H1 (cell line): ENCODE results near the gene CLEC16A. TPM values are rescaled to one million over a fixed set of nuclear protein-coding genes. Genes with fewer than 3 reads are reported as not detected.

Experiments used
- CTCF ChIA-PET: fragments of 300-600 bp; sonication (Branson Sonifier 250); formaldehyde crosslinking; loops from one replicate; lab custom pipeline; 2021; ENCODE audit not compliant: partially characterized antibody; lab: Charles Lee
- POLR2A ChIA-PET: fragments of 300-600 bp; sonication (Branson Sonifier 250); formaldehyde crosslinking; loops from one replicate; lab custom pipeline; 2021; ENCODE audit warnings: inconsistent platforms; ENCODE audit not compliant: partially characterized antibody; lab: Charles Lee
- DNase-seq, 2 experiments: peaks; one replicate each; pipeline versions ENCODE4 v3.0.0 to v3.0.0-alpha.2; 2010 to 2022; ENCODE audit warnings: low spot score in 2 of 2, low read depth in 1 of 2, mixed read lengths in 1 of 2
- FAIRE-seq: peaks from 2 replicates; lab custom pipeline; 2011; peaks lifted over from hg19 to GRCh38; lab: Jason Lieb, UNC
- H2AFZ ChIP-seq: 2 replicates; pipeline ENCODE4 v1.8.1; 2012; ENCODE audit warnings: low read length, inconsistent platforms
- H2AK5ac ChIP-seq: 2 replicates; pipeline ENCODE4 v1.6.1; 2013; ENCODE audit warnings: low read depth, low read length
- H2BK120ac ChIP-seq: replicated peaks from 2 replicates; pipeline ENCODE3; 2013; ENCODE audit warnings: low read depth, low read length, inconsistent platforms
- H2BK12ac ChIP-seq: 2 replicates; pipeline ENCODE4 v1.6.1; 2013; ENCODE audit warnings: low read depth, low read length
- H2BK15ac ChIP-seq: 2 replicates; pipeline ENCODE4 v1.6.1; 2013; ENCODE audit warnings: low read length
- H2BK20ac ChIP-seq: 2 replicates; pipeline ENCODE4 v1.6.1; 2013; ENCODE audit warnings: low read length
- H2BK5ac ChIP-seq: 2 replicates; pipeline ENCODE4 v1.6.1; 2013; ENCODE audit warnings: low read depth, low read length
- H3K14ac ChIP-seq: 2 replicates; pipeline ENCODE4 v1.6.1; 2013; ENCODE audit warnings: inconsistent platforms; ENCODE audit not compliant: insufficient read length
- H3K18ac ChIP-seq: 2 replicates; pipeline ENCODE4 v1.6.1; 2013; ENCODE audit warnings: low read length; ENCODE audit errors: extremely low read depth
- H3K23ac ChIP-seq: 2 replicates; pipeline ENCODE4 v1.6.1; 2013; ENCODE audit warnings: inconsistent platforms; ENCODE audit not compliant: insufficient read length
- H3K23me2 ChIP-seq: 2 replicates; pipeline ENCODE4 v1.6.1; 2013; ENCODE audit warnings: low read depth, low read length
- H3K27ac ChIP-seq: 2 replicates; pipeline ENCODE4 v1.6.1; 2011; ENCODE audit warnings: low read depth, low read length, inconsistent platforms
- H3K27me3 ChIP-seq, 4 experiments: replicated peaks in 1 of 4; 1 replicate in 1 of 4; 2 replicates in 3 of 4; pipeline versions ENCODE4 v1.6.1 to v1.8.1; 2011 to 2013; ENCODE audit warnings: low read length in 3 of 4, mild to moderate bottlenecking in 3 of 4, inconsistent platforms in 2 of 4, mixed read lengths in 2 of 4, moderate library complexity in 1 of 4; ENCODE audit not compliant: control insufficient read depth in 3 of 4, insufficient read depth in 3 of 4; ENCODE audit errors: extremely low read depth in 1 of 4
- H3K36me3 ChIP-seq, 4 experiments: 2 replicates each; pipeline versions ENCODE4 v1.6.1 to v1.8.1; 2011 to 2013; ENCODE audit warnings: mild to moderate bottlenecking in 4 of 4, low read length in 3 of 4, moderate library complexity in 2 of 4, control low read depth in 1 of 4, inconsistent platforms in 1 of 4; ENCODE audit not compliant: insufficient read depth in 4 of 4, control insufficient read depth in 2 of 4
- H3K4ac ChIP-seq: replicated peaks from 2 replicates; pipeline ENCODE3; 2013; ENCODE audit warnings: low read length, low read depth, mixed read lengths, inconsistent platforms; ENCODE audit not compliant: insufficient read length
- H3K4me1 ChIP-seq, 4 experiments: replicated peaks in 1 of 4; 1 replicate in 1 of 4; 2 replicates in 3 of 4; pipeline versions ENCODE4 v1.6.1 to v1.8.1; 2011 to 2013; ENCODE audit warnings: low read length in 3 of 4, inconsistent platforms in 2 of 4, mixed read lengths in 1 of 4; ENCODE audit not compliant: insufficient read depth in 4 of 4, control insufficient read depth in 3 of 4
- H3K4me2 ChIP-seq, 2 experiments: 2 replicates each; pipeline versions ENCODE4 v1.6.1 to v1.8.1; 2011 to 2013; ENCODE audit warnings: low read depth in 2 of 2, low read length in 2 of 2, control low read depth in 1 of 2, inconsistent platforms in 1 of 2, mild to moderate bottlenecking in 1 of 2; ENCODE audit not compliant: insufficient read depth in 1 of 2
- H3K4me3 ChIP-seq, 4 experiments: fragments of 200-600, 300-600 bp in 1 of 4; sonication (generic), shearing (Covaris generic), sonication (Bioruptor Twin) in 1 of 4; 2 replicates each; pipeline versions ENCODE4 v1.5.1 to v1.8.1; 2011 to 2016; ENCODE audit warnings: low read length in 4 of 4, low read depth in 3 of 4, control low read depth in 2 of 4, inconsistent platforms in 2 of 4, mild to moderate bottlenecking in 2 of 4, mixed read lengths in 1 of 4, moderate library complexity in 1 of 4; ENCODE audit not compliant: insufficient read depth in 2 of 4; ENCODE audit errors: extremely low read depth in 1 of 4
- H3K56ac ChIP-seq: replicated peaks from 2 replicates; pipeline ENCODE3; 2013; ENCODE audit warnings: low read depth, mild to moderate bottlenecking, mixed read lengths, low read length, inconsistent platforms; ENCODE audit not compliant: insufficient read length
- H3K79me1 ChIP-seq: 2 replicates; pipeline ENCODE4 v1.6.1; 2013; ENCODE audit warnings: low read depth, low read length, control low read depth
- H3K79me2 ChIP-seq, 2 experiments: 2 replicates each; pipeline versions ENCODE4 v1.6.1 to v1.8.1; 2012 to 2013; ENCODE audit warnings: low read length in 2 of 2, mild to moderate bottlenecking in 2 of 2, inconsistent platforms in 1 of 2; ENCODE audit not compliant: insufficient read depth in 2 of 2, control insufficient read depth in 1 of 2
- H3K9ac ChIP-seq, 4 experiments: replicated peaks in 1 of 4; 1 replicate in 1 of 4; 2 replicates in 3 of 4; pipeline versions ENCODE4 v1.6.1 to v1.8.1; 2011 to 2013; ENCODE audit warnings: low read depth in 3 of 4, low read length in 3 of 4, control low read depth in 2 of 4, mild to moderate bottlenecking in 2 of 4, moderate library complexity in 2 of 4, inconsistent platforms in 1 of 4; ENCODE audit errors: extremely low read depth in 1 of 4
- H3K9me3 ChIP-seq, 2 experiments: 2 replicates each; pipeline versions ENCODE4 v1.6.1 to v1.8.1; 2012 to 2013; ENCODE audit warnings: mild to moderate bottlenecking in 2 of 2, moderate library complexity in 2 of 2, control low read depth in 1 of 2, inconsistent platforms in 1 of 2, low read depth in 1 of 2, low read length in 1 of 2, mixed read lengths in 1 of 2; ENCODE audit not compliant: insufficient read depth in 2 of 2
- H4K20me1 ChIP-seq, 2 experiments: replicated peaks in 1 of 2; 2 replicates each; pipeline versions ENCODE3 to v1.8.1; 2011 to 2013; ENCODE audit warnings: inconsistent platforms in 2 of 2, low read length in 2 of 2, mild to moderate bottlenecking in 1 of 2; ENCODE audit not compliant: insufficient read depth in 2 of 2, control insufficient read depth in 1 of 2
- H4K5ac ChIP-seq: 2 replicates; pipeline ENCODE4 v1.6.1; 2013; ENCODE audit warnings: low read length, low read depth, mixed read lengths, inconsistent platforms; ENCODE audit not compliant: insufficient read length
- H4K8ac ChIP-seq: 2 replicates; pipeline ENCODE4 v1.8.0; 2013; ENCODE audit warnings: mild to moderate bottlenecking, moderate library complexity, low read length, inconsistent platforms; ENCODE audit not compliant: insufficient read depth; ENCODE audit errors: extremely low read depth
- H4K91ac ChIP-seq: replicated peaks from 2 replicates; pipeline ENCODE3; 2013; ENCODE audit warnings: low read length, mixed read lengths, inconsistent platforms; ENCODE audit not compliant: insufficient read length
- KDM4A ChIP-seq: IDR thresholded peaks from one replicate; pipeline ENCODE4 v1.7.1; 2012; ENCODE audit warnings: low read depth, mild to moderate bottlenecking, moderate library complexity, low read length, inconsistent platforms; ENCODE audit not compliant: severe bottlenecking
- WGBS, 2 experiments: shearing (Covaris generic) in 1 of 2; methylation state at CpG; one replicate each; pipeline versions ENCODE4 v1.1.6 to v1.1.7; 2013 to 2015; ENCODE audit warnings: low lambda C conversion rate in 2 of 2, mixed read lengths in 2 of 2, inconsistent platforms in 1 of 2, low coverage in 1 of 2, missing lambda C conversion rate in 1 of 2; ENCODE audit not compliant: insufficient replicate concordance in 2 of 2, insufficient coverage in 1 of 2, insufficient read length in 1 of 2; ENCODE audit errors: extremely low coverage in 1 of 2, missing lambda C conversion rate in 1 of 2; 5-methylcytosine and 5-hydroxymethylcytosine counted together
- polyA plus RNA-seq, 7 experiments: library from polyadenylated mRNA; depleted of rRNA in 3 of 7; stranded (reverse) in 5 of 7; unstranded in 2 of 7; fragments of >200 nt in 5 of 7; fragments of 200-250 nt in 2 of 7; gene quantifications; 1 replicate in 5 of 7; 2 replicates in 1 of 7; 4 replicates in 1 of 7; pipeline versions ENCODE4 v1.2.1 to v1.2.3, GENCODE V29; 2011 to 2013; ENCODE audit warnings: missing spikeins in 2 of 7, mixed read lengths in 2 of 7
- total RNA-seq: library from RNA; stranded (reverse); fragmentation: NEBNext Ultra II Directional; extraction: Animal tissue kit (Norgen Biotek cat#: 25700); gene quantifications from 2 replicates; pipeline ENCODE4 v1.2.1, GENCODE V29; 2021

The CLEC16A gene
- total and polyA plus RNA-seq, 2 of the 8 experiments (the other 6 are each of a cell fraction or from before 2014, with no cell fraction given), result 7.6 to 19.3 TPM

DNA sequence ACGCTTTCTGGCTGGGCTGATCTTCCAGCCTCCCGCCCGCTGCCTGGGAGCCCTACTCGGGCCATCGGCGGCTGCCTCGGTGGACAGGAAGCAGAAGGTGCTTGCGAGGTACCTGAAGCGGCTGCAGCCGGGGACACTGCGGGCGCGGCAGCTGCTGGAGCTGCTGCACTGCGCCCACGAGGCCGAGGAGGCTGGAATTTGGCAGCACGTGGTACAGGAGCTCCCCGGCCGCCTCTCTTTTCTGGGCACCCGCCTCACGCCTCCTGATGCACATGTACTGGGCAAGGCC lies 36.7 kb upstream of the CLEC16A start:
- no peak overlapping the region for H3K9ac ChIP-seq
- no peak overlapping the region for H4K8ac ChIP-seq
- no peak overlapping the region for H4K91ac ChIP-seq
- H3K23ac ChIP-seq, result no peak overlapping the region
- H2BK15ac ChIP-seq, result no peak overlapping the region
- H3K27ac ChIP-seq, result no peak overlapping the region
- no peak overlapping the region for H4K5ac ChIP-seq
- H3K14ac ChIP-seq, result no peak overlapping the region
- H3K23me2 ChIP-seq, result no peaks in the 10 kb centered on the region
- ChIA-PET POLR2A (interaction anchor here (1.3 kb wide), 1 partner anchor 9 kb away, joined by 7 read pairs; no protein-coding TSS in a partner anchor), CTCF (interaction anchor here (1.0 to 7.1 kb wide), 4 partner anchors 10 to 153 kb away, joined by 3 to 82 read pairs (median 6); no protein-coding TSS in a partner anchor)
- H3K4ac ChIP-seq, result no peak overlapping the region
- H3K56ac ChIP-seq, result no peak overlapping the region
- H2BK12ac ChIP-seq, result no peak overlapping the region
- H2BK5ac ChIP-seq, result no peak overlapping the region
- no peak for DNase-seq
- 92% methylated on average over 17 of the region's 21 CpGs; no CpG with 5 or more reads in 1 of the 2 experiments for WGBS, 2 experiments
- no peak overlapping the region for H3K18ac ChIP-seq
- no peak for FAIRE-seq
- no peak overlapping the region for H3K4me3 ChIP-seq
- no peak overlapping the region for H2BK120ac ChIP-seq
- H3K27me3 ChIP-seq, result no peaks in the 10 kb centered on the region; a peak in 1 of 7 replicates
- H3K36me3 ChIP-seq, result no peaks in the 10 kb centered on the region
- H3K79me1 ChIP-seq, result no peaks in the 10 kb centered on the region
- H3K9me3 ChIP-seq, result no peaks in the 10 kb centered on the region
- no peaks in the 10 kb centered on the region for H4K20me1 ChIP-seq
- no peak overlapping the region for H3K4me2 ChIP-seq
- no peak overlapping the region for H2AK5ac ChIP-seq
- no peaks in the 10 kb centered on the region for H3K79me2 ChIP-seq
- no peak overlapping the region for H2AFZ ChIP-seq
- H3K4me1 ChIP-seq, result no peaks in the 10 kb centered on the region
- no peak overlapping the region for H2BK20ac ChIP-seq
- no peak for TF ChIP-seq KDM4A
